HG03066 (cell line): Measurements from ENCODE around the gene SACM1L.

Experiments
- ATAC-seq: cut with Tn5 transposase; IDR thresholded peaks from one replicate; pipeline ENCODE4 v1.9.1; 2021; ENCODE audit warnings: low read depth; ENCODE audit not compliant: unreplicated experiment

Gene SACM1L

DNA sequence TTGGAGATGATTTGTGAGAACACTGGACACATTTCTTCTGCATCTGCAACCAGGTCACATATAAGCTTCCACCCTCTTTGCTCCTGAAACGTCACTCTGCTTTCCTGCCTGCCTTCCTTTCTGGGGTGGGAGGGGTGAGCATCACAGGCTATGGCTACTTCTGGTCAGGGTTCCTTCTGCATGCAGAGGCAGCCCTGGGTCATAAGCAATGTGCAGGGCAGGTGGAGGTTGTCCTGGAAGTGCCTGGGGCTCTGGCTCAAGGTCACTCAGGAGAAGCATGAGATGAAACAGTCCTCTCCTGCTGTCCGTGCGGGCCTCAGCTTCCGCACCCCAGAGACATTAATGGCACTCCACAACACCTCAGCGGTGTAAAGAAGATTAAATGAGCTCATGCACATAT lies 92.1 kb downstream of the SACM1L start:
- ATAC-seq = no peak

DNA sequence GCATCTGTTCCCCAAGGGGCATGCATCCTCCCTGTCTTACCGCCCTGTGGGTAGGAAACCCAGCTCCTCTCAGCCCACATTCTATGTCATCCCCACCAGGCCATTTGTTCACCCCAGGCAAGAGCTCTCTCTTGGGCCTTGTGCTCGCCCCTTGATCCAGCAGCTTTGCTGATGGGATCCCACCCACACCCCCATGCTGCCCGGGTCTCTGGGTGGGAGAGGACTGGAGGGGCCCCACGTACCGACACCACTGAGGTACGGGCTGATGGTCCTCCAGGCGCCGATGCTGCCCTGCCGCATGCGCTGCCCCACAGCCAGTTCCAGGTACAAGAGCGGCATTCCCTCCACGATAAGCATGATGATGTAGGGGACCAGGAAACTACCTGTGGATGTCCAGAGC lies 92.6 kb downstream of the SACM1L start:
- ATAC-seq = no peak

DNA sequence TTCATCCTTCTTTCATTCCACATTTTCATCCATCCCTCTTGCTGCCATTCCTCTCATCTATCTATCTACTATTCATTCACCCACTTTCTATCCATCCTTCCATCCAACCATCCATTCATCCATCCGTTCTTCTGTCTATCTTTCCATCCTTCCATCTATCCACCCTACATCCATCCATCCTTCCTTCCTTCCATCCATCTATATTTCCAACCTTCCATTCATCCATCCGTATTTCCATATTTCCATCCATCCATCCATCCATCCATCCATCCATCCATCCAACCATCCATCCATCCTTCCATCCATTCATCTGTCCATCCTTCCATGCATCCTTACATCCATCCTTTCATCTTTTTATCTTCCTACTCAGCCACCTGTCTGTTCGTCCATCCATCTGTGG lies 93.2 kb downstream of the SACM1L start:
- no peak for ATAC-seq

DNA sequence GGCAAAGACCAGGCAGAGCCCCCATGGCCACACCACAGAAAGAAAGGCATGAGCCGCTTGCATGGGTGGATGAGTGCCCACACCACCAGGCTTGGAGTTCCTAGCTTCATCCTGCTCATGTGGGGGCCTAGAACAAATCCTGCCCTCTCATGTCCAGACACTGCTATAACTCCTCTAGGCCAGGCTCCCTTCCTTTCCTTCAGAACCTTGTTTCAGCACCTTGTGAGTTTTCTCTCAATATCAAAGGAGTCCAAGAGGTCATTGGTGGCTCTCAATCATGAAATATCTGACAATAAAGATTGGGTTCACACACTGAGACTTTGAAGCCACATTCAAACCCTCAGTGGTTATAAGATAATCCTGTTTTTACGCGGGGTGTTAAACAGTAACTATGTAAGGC lies 94.5 kb downstream of the SACM1L start:
- ATAC-seq = no peak

DNA sequence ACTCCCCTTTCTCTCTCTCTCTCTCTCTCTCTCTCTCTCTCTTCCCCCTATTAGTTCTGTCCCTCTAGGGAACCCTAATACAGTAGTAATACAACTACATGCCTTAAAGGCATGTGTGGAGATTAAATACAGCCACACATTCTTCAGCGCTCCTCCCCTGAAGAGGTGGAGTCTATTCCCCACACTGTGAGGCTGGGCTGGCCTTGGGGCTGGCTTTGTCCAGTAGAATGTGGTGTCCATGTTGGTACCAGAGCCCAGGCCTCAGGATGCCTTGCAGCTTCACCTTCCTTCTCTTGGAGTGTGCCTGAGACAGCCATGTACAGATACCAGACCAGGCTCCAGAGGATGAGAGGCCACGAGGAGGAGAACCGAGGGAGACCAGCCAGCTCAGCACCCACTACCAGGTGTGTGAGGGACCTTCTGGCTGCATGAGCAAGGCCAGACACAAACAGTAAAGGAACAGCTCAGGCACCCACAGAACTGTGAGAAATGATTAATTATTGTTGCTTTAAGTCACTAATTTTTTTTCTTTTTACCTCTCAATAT lies 96.5 kb downstream of the SACM1L start:
- ATAC-seq = no peak

DNA sequence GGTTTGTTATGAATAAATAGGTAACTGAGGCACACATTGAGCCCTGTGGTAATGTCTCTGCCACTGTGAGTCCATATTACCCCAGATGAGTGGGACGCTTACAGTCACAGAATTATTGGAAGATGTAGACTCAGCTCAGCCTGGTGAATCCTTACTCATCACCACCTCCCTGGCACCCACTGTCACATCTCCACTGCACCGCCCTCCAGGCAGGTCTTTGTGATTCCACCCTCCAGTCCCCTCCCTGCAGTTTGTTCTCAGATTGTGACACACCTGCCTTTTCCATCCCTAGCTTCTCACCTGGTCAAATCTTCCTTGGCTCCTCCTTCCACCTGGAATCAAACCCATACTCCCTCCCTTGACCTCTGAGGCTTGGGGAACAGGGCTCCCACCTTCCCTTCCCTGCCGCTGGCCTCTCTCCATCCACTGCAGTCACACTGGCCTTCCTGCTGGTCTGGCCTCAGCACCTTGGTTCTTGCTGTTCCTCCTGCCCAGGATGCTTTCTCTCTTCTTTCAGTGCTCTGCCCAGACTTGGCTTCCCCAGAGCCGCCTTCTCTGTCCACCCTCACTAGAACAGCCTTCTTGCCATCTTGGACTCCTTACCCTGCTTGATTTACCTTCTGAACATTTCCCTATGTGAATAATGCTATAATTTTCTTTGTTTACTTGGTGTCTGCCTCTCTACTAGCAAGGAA lies 97.8 kb downstream of the SACM1L start:
- ATAC-seq = no peak

DNA sequence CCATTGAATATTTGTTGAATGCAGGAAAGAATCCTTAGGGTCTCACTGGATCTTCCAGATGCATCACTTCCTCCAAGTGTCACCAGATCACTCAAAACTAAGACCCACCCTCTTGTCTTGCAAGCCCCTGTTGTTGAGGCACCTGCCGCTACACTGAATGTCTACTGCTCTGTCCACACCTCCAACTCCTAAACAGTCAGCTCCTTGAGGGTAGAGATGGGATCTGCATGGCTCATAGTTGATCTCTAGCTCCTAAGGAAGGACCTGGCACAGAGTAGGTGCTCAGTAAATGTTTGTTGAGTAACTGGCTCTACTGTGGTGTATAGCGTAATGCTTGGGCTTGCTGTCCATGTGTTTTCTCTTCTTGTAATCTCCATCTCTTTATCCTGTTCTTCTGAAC lies 98.4 kb downstream of the SACM1L start:
- ATAC-seq = no peak

DNA sequence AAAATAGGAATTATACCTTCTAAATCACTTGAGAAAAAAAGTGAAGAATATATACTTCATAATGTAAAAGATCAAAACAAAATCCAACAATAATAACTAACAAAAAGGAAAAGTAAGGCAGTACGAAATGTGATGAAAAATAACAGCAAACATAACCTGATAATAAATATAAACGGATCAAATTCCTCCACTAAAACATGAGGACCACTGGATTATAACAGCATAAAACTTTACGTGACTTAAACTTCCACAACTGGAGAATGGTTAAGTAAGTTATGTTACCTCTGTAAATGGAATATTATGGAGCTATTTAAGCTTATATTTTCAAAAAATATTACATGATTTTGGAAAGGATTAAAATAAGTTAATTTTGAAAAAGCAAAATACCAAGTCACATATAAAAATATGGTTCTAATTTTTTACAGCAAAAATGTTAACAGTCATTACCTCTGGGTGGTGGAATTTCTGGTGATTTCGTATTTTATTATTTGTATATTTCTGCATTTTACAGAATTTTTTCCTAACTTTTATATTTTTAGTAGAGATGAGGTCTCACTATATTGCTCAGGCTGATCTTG lies 100.1 kb downstream of the SACM1L start:
- no peak for ATAC-seq

DNA sequence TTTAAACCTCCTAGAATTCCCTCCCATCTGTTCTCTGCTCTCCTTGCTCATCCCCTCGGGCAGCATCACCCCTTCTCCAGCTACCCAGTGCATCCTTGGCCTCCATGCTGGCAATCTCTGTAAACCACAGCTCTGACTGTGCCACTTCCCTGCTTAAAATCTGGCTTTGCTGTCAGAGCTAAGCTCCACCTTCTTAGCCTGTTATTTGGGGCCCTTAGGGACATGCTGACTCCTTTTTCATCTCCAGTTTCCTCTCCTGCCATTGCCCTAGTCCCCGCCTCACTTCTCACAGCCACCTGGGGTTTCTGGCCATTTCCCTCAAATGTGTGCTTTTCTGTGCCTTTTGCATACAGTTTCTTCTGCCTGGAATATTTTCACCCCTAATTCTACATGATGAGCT lies 101.4 kb downstream of the SACM1L start:
- ATAC-seq = no peak

DNA sequence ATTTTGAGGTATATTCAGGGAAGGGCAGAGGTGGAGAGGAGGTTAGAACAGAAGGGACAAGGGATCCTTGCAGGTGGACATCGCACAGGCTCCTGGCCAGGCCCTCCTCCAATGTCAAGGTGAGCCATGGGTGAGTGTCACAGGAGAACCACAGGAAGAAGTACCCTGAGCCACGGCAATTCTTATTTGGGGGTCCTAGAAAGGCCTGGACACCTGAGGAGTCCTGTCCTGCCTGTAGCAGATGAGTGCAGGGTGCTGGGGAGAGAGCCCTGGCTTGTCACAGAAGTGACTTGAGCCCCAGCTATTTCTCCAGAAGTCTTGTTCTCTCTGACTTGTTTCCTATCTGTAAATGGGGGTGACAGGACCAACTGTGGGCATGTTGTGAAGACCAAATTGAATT lies 102.8 kb downstream of the SACM1L start:
- ATAC-seq = no peak

DNA sequence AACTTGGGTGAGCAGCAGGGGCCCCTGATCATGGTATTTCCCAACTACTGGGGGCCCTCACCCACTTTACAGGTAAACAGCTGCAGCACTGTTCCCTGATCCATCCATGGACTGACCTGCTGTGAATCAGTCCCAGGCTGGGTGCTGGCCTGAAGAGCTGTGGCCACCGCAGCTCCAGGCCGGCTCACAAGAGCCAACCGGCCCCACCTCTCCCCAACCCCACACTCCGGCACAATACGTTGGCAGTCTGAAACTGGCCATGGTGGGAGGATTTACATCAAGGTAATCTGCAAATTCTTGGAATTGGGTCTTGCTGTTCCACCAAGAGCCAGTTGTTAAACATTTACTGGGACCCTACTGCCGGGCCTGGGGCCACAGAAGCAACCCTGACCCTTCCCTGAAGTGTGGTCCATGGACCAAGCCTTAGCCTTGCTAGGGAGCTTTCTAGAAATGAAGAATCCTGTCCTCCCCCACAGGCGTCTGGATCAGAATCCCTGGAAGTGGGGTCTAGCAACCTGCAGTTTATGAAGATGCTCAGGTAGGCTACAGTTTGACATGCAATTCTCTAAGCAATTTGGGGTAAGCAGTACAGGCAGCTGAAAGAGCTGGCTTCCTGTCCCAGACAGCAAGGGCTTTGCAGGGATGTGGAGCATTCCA lies 103.4 kb downstream of the SACM1L start:
- ATAC-seq = no peak

DNA sequence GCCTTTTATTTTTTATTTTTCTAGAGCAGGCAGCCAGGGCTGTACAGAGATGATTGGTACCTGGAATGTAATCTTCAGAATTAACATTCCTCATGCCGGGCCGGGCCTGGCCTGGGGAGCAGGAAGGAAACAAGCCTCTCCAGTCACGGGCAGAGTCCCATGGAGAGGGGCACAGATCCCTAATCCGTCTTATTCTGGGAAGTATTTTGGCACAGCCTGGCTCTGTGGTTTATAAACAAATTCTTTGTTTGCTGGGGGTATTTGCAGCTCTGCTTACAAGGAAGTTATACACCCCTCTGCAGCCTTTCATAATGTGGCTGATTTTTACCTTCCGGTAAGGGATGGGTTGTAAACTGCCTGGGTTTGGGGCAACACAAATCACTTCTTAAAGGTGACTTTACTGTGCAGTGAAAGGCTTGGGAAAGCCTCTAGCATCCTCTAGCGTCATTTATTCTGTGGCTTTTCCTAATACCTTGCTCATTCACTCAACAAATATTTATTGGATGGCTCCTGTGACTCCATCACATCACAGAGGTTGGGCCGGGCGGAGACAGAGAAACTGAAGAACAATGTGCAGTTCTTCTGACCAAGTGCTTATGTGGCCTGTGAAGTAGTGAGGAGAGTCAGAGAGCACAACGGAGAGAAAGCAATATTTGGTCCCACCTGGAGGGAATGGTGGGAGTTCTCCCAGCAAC lies 104.4 kb downstream of the SACM1L start:
- ATAC-seq = no peak

DNA sequence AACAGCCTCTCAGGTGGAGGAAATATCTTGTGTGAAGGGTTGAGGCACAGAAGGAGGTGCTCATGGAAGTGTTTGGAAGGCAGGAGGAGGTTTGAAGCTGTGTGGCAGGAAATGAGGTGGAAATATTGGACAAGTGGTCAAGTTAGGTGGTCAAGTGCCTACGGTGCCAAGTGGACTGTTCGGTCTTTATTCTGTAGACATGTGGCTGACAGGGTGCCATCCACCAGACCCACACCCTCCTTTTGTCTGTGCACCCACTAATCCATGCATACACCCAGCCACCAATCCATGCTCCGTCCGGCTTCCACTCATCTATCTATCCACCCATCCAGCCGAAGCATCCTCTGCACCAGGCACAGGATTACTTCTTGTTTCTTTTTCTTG lies 105.0 kb downstream of the SACM1L start:
- ATAC-seq = no peak

DNA sequence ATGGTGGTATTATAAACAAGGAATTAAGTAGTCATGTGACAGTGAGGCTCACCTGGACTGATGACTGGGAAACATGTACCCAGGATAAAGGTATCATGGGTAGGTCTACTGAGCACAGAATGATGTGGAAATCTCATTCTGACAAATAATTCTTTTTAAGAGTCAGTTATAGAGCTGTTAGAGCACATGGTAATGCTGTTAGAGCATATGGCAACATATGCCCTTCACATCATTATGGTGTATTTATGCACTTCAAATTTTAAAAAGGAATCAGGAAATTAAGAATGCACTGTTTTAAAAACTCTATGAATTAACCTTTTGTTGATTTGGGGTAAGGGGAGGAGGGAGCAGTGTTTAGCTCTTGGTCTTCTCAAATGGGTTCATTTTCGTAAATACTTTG lies 105.5 kb downstream of the SACM1L start:
- no peak for ATAC-seq
